Measurements from ENCODE around the gene MBOAT1. TPM values are rescaled to one million over a fixed set of nuclear protein-coding genes. Genes with fewer than 3 reads are reported as not detected.

Gene MBOAT1
- total RNA-seq, 4 donors from 2014 or later = 0.61 to 1.8 (median 1.1) TPM

GRCh38 chr6:20115246-20115980, 96.9 kb downstream of the MBOAT1 start:
- Histone ChIP-seq H3K36me3 (no peaks in the 10 kb centered on the region), H3K9me3 (no peaks in the 10 kb centered on the region), H3K4me3 (peak overlapping the region in 1 of 4 donors; percentile 9), H3K27me3 (no peaks in the 10 kb centered on the region), H3K4me1 (peaks cover 19 to 44% of the 10 kb centered on the region in 2 donors), H3K27ac (peak overlapping the region; percentile 53 to 77 (median 64))
- in situ Hi-C loops (cut with MboI; ENCODE audit: low sequenced_read_pairs in 4 of 4) (no loop called here), intact Hi-C loops (cut with DNase I; ENCODE audit: low total_unique reads) (no loop called here)
- no peak for TF ChIP-seq CTCF (IDR thresholded peaks at IDR 0.05 in 4 of 5, conservative IDR thresholded peaks at IDR 0.05 in 1 of 5)
- no peak for TF ChIP-seq POLR2A (IDR thresholded peaks at IDR 0.05)
- peak; percentile 43 to 74 for ATAC-seq
- DNase-seq = no peak

GRCh38 chr6:20113649-20114224, 98.5 kb downstream of the MBOAT1 start:
- Histone ChIP-seq H3K4me1 (peaks cover 19 to 35% of the 10 kb centered on the region in 2 donors), H3K4me3 (no peak overlapping the region), H3K9me3 (no peaks in the 10 kb centered on the region), H3K27me3 (no peaks in the 10 kb centered on the region), H3K36me3 (no peaks in the 10 kb centered on the region), H3K27ac (no peak overlapping the region)
- TF ChIP-seq POLR2A (IDR thresholded peaks at IDR 0.05) = no peak
- no peak for TF ChIP-seq CTCF (IDR thresholded peaks at IDR 0.05 in 4 of 5, conservative IDR thresholded peaks at IDR 0.05 in 1 of 5)
- DNase-seq (no peak), ATAC-seq (no peak)
- in situ Hi-C loops (cut with MboI; ENCODE audit: low sequenced_read_pairs in 4 of 4) = no loop called here
- intact Hi-C loops (cut with DNase I; ENCODE audit: low total_unique reads) = no loop called here

DNA sequence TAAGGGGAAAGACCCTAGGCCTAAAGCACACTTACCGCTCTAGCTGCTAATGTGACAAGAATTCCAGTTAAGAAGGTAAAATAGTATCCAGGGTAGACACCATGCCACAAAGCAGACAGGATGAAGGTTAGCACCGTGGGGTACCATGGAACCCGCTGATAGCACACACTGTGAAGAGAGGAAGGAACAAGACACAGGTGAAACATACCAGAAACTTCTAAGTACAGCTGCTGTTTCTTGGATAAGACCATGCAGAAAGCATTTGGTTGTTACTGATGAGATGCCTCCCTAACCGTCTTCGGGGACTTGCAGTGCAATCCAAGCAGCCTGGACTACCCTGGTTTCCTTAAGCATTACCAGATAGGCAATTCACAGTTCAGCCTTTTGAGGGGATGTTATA, 99.4 kb downstream of the MBOAT1 start:
- no peak overlapping the region for H3K27ac ChIP-seq
- ATAC-seq = no peak
- no peak overlapping the region for H3K4me3 ChIP-seq
- TF ChIP-seq CTCF (IDR thresholded peaks at IDR 0.05 in 4 of 5, conservative IDR thresholded peaks at IDR 0.05 in 1 of 5) = no peak
- TF ChIP-seq POLR2A (IDR thresholded peaks at IDR 0.05) = no peak
- no peak for DNase-seq
- peaks cover 19 to 27% of the 10 kb centered on the region in 2 donors for H3K4me1 ChIP-seq
- no peaks in the 10 kb centered on the region for H3K9me3 ChIP-seq
- H3K36me3 ChIP-seq = no peaks in the 10 kb centered on the region
- H3K27me3 ChIP-seq = no peaks in the 10 kb centered on the region
- in situ Hi-C loops (cut with MboI; ENCODE audit: low sequenced_read_pairs in 4 of 4) (no loop called here), intact Hi-C loops (cut with DNase I; ENCODE audit: low total_unique reads) (no loop called here)

- no peak overlapping the region for H3K4me3 ChIP-seq
- intact Hi-C loops (cut with DNase I; ENCODE audit: low total_unique reads) = no loop called here
- TF ChIP-seq POLR2A (IDR thresholded peaks at IDR 0.05) = no peak
- TF ChIP-seq CTCF (IDR thresholded peaks at IDR 0.05 in 4 of 5, conservative IDR thresholded peaks at IDR 0.05 in 1 of 5) = no peak
Measured at GRCh38 chr6:20112241-20112640, 100.0 kb downstream of the MBOAT1 start.

More at GRCh38 chr6:20112241-20112640, 100.0 kb downstream of the MBOAT1 start:
- Histone ChIP-seq H3K27me3 (no peaks in the 10 kb centered on the region), H3K9me3 (no peaks in the 10 kb centered on the region), H3K27ac (no peak overlapping the region), H3K36me3 (no peaks in the 10 kb centered on the region), H3K4me1 (peaks cover 16 to 25% of the 10 kb centered on the region in 2 donors)
- DNase-seq (no peak), ATAC-seq (no peak)
- in situ Hi-C loops (cut with MboI; ENCODE audit: low sequenced_read_pairs in 4 of 4) = no loop called here

Data from gastrocnemius medialis (tissue), 4 donors.